Spleen (tissue), 11 donors: ENCODE data around the gene RTTN. TPM values are rescaled to one million over a fixed set of nuclear protein-coding genes. Genes with fewer than 3 reads are reported as not detected.

Source experiments
- DNase-seq: peaks from one replicate; pipeline ENCODE4 v3.0.0-alpha.2; 2020
- H3K27ac ChIP-seq, 8 donors: fragments of 200-600 bp; sonication (generic) in 7 of 8; 1 replicate in 4 of 8; 2 replicates in 4 of 8; pipeline versions ENCODE4 v1.5.0 to v1.8.0; 2016 to 2021; ENCODE audit warnings: inconsistent platforms in 4 of 8, mild to moderate bottlenecking in 4 of 8, moderate library complexity in 1 of 8
- H3K27me3 ChIP-seq, 7 donors: fragments of 200-600 bp; sonication (generic) in 6 of 7; replicated peaks in 1 of 7; 1 replicate in 4 of 7; 2 replicates in 3 of 7; pipeline versions ENCODE4 v1.5.0 to v1.8.0; 2016 to 2021; ENCODE audit warnings: inconsistent platforms in 3 of 7, mild to moderate bottlenecking in 1 of 7
- H3K36me3 ChIP-seq, 6 donors: fragments of 200-600 bp; sonication (generic) in 5 of 6; 1 replicate in 4 of 6; 2 replicates in 2 of 6; pipeline versions ENCODE4 v1.5.0 to v1.8.0; 2016 to 2021; ENCODE audit warnings: inconsistent platforms in 2 of 6
- H3K4me1 ChIP-seq, 6 donors: fragments of 200-600 bp; sonication (generic) in 5 of 6; 1 replicate in 3 of 6; 2 replicates in 3 of 6; pipeline versions ENCODE4 v1.5.0 to v1.8.0; 2016 to 2021; ENCODE audit warnings: inconsistent platforms in 3 of 6
- H3K4me3 ChIP-seq, 8 donors: fragments of 200-600 bp; sonication (generic) in 7 of 8; 1 replicate in 4 of 8; 2 replicates in 4 of 8; pipeline versions ENCODE4 v1.5.0 to v1.8.0; 2016 to 2021; ENCODE audit warnings: inconsistent platforms in 4 of 8, mild to moderate bottlenecking in 4 of 8, moderate library complexity in 2 of 8
- H3K9me3 ChIP-seq, 8 donors: fragments of 200-600 bp; sonication (generic) in 7 of 8; 1 replicate in 4 of 8; 2 replicates in 4 of 8; pipeline versions ENCODE4 v1.5.0 to v1.8.0; 2016 to 2021; ENCODE audit warnings: inconsistent platforms in 4 of 8
- POLR2A ChIP-seq, 3 donors: fragments of 450-650 bp; IDR thresholded peaks; one replicate each; pipeline ENCODE4 v1.5.1; 2017; ENCODE audit warnings: antibody characterized with exemption in 3 of 3, mild to moderate bottlenecking in 1 of 3
- POLR2AphosphoS5 ChIP-seq, 3 donors: sonication (generic); formaldehyde crosslinking; IDR thresholded peaks; one replicate each; pipeline ENCODE4 v1.5.1; 2017; ENCODE audit warnings: antibody characterized with exemption in 3 of 3
- WGBS, 5 donors: extraction: QIAGEN DNeasy Blood & Tissue Kit in 3 of 5; methylation state at CpG; one replicate each; pipeline versions ENCODE4 v1.1.5 to v1.1.7; 2013 to 2018; 5-methylcytosine and 5-hydroxymethylcytosine counted together
- intact Hi-C: fragments of 100-400 bp; cut with DNase I; formaldehyde crosslinking; loops from one replicate; pipeline ENCODE4 v1.15.0; 2023; ENCODE audit warnings: low total_unique reads
- polyA plus RNA-seq, 3 donors: library from polyadenylated mRNA; stranded (reverse); fragments of 200-250 nt; gene quantifications; one replicate each; pipeline ENCODE4 v1.2.1, GENCODE V29; 2013
- total RNA-seq, 7 donors: library from RNA; depleted of rRNA in 3 of 7; stranded (reverse); fragments of >200 nt in 3 of 7; fragmentation: NEBNext Ultra II Directional in 4 of 7; extraction: Animal tissue kit (Norgen Biotek cat#: 25700) in 4 of 7; gene quantifications; one replicate each; pipeline versions ENCODE4 v1.1.0 to v1.2.1, GENCODE V29; 2016 to 2021
- TF ChIP-seq, protein P1 (sequence below), 11 experiments: fragments of 200-600 bp in 7 of 11; fragments of 450-650 bp in 4 of 11; sonication (generic) in 4 of 11; IDR thresholded peaks in 8 of 11; conservative IDR thresholded peaks in 3 of 11; 1 replicate in 7 of 11; 2 replicates in 4 of 11; pipeline versions ENCODE4 v1.4.0 to v1.8.0; 2016 to 2021; ENCODE audit warnings: antibody characterized with exemption in 11 of 11, inconsistent platforms in 4 of 11, mild to moderate bottlenecking in 1 of 11
- donor health status: healthy with polysubstance abuse.
- donor health status: DM: no; HTN: no; CAD: no; lungs with moderate emphysema.
- donor health status: DM: no; HTN: no; CAD: no.
- donor health status: Bipolar disorder and iron deficiency.
- donor health status: healthy.
- donor health status: DM: no; HTN: no; CAD: no.
- donor health status: DM: yes; HTN: yes; CAD: no.

The RTTN gene
- total and polyA plus RNA-seq, 10 donors = 4.0 to 32.3 (median 23.8) TPM

DNA sequence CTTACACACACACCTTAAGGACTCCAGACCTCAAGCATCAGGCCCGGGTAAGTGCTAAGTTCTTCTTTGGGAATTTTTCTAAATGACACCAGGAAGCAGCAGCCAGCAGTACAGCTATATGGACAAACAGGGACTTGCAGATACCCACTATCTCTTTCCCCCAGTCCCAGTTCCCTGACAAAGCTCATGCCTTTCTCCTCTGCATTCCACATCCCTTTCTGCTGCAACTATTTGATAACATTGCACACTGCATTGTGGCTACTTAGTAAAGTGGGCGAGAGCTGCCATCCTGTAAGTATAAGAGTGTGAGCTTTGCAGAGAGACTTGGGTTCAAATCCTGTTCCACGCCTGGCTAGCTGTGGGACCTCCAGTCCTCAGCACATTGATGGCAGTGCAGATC lies 243.8 kb downstream of the RTTN start:
- WGBS, 5 donors = 91 to 98% (median 93%) methylated on average over 3 of the region's 3 CpGs
- Histone ChIP-seq H3K9me3 (no peaks in the 10 kb centered on the region), H3K4me3 (no peak overlapping the region), H3K27ac (no peak overlapping the region), H3K27me3 (no peaks in the 10 kb centered on the region), H3K4me1 (peaks cover 4 to 36% (median 21%) of the 10 kb centered on the region in 6 donors), H3K36me3 (no peaks in the 10 kb centered on the region)
- no peak for TF ChIP-seq POLR2AphosphoS5 (IDR thresholded peaks at IDR 0.05)
- TF ChIP-seq POLR2A (IDR thresholded peaks at IDR 0.05) = no peak
- TF ChIP-seq, protein P1, sequence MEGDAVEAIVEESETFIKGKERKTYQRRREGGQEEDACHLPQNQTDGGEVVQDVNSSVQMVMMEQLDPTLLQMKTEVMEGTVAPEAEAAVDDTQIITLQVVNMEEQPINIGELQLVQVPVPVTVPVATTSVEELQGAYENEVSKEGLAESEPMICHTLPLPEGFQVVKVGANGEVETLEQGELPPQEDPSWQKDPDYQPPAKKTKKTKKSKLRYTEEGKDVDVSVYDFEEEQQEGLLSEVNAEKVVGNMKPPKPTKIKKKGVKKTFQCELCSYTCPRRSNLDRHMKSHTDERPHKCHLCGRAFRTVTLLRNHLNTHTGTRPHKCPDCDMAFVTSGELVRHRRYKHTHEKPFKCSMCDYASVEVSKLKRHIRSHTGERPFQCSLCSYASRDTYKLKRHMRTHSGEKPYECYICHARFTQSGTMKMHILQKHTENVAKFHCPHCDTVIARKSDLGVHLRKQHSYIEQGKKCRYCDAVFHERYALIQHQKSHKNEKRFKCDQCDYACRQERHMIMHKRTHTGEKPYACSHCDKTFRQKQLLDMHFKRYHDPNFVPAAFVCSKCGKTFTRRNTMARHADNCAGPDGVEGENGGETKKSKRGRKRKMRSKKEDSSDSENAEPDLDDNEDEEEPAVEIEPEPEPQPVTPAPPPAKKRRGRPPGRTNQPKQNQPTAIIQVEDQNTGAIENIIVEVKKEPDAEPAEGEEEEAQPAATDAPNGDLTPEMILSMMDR (IDR thresholded peaks at IDR 0.05 in 8 of 11, conservative IDR thresholded peaks at IDR 0.05 in 3 of 11) = no peak
- intact Hi-C loops = no loop called here
- no peak for DNase-seq

- peaks cover 9 to 55% (median 25%) of the 10 kb centered on the region in 6 donors for H3K4me1 ChIP-seq
- no peak overlapping the region for H3K4me3 ChIP-seq
- WGBS, 5 donors = 56 to 77% (median 69%) methylated on average over 5 of the region's 5 CpGs
- no peaks in the 10 kb centered on the region for H3K36me3 ChIP-seq
- TF ChIP-seq, protein P1 (IDR thresholded peaks at IDR 0.05 in 8 of 11, conservative IDR thresholded peaks at IDR 0.05 in 3 of 11) = no peak
- TF ChIP-seq POLR2AphosphoS5 (IDR thresholded peaks at IDR 0.05) (no peak), POLR2A (IDR thresholded peaks at IDR 0.05) (no peak)
- peak overlapping the region in 4 of 8 donors; percentile 58 to 81 (median 66) for H3K27ac ChIP-seq
- H3K27me3 ChIP-seq = no peaks in the 10 kb centered on the region
- no peak for DNase-seq
- H3K9me3 ChIP-seq = no peaks in the 10 kb centered on the region
- intact Hi-C loops = no loop called here
These were observed 247.1 kb downstream of the RTTN start for GRCh38 chr18:69958422-69958821.

- intact Hi-C loops = no loop called here
- H3K4me1 ChIP-seq = peaks cover 9 to 55% (median 25%) of the 10 kb centered on the region in 6 donors
- H3K27ac ChIP-seq = peak overlapping the region in 7 of 8 donors; percentile 39 to 81 (median 64)
- H3K9me3 ChIP-seq = peaks cover 0 to 6% (median 0%) of the 10 kb centered on the region in 8 donors
- no peak for DNase-seq
- no peaks in the 10 kb centered on the region for H3K36me3 ChIP-seq
- no peak overlapping the region for H3K4me3 ChIP-seq
- 76 to 96% (median 92%) methylated on average over 3 of the region's 3 CpGs for WGBS, 5 donors
- H3K27me3 ChIP-seq = no peaks in the 10 kb centered on the region
- TF ChIP-seq, protein P1 (IDR thresholded peaks at IDR 0.05 in 8 of 11, conservative IDR thresholded peaks at IDR 0.05 in 3 of 11) = no peak
- TF ChIP-seq POLR2AphosphoS5 (IDR thresholded peaks at IDR 0.05) (no peak), POLR2A (IDR thresholded peaks at IDR 0.05) (no peak)
These were observed 247.7 kb downstream of the RTTN start for GRCh38 chr18:69957747-69958146.

DNA sequence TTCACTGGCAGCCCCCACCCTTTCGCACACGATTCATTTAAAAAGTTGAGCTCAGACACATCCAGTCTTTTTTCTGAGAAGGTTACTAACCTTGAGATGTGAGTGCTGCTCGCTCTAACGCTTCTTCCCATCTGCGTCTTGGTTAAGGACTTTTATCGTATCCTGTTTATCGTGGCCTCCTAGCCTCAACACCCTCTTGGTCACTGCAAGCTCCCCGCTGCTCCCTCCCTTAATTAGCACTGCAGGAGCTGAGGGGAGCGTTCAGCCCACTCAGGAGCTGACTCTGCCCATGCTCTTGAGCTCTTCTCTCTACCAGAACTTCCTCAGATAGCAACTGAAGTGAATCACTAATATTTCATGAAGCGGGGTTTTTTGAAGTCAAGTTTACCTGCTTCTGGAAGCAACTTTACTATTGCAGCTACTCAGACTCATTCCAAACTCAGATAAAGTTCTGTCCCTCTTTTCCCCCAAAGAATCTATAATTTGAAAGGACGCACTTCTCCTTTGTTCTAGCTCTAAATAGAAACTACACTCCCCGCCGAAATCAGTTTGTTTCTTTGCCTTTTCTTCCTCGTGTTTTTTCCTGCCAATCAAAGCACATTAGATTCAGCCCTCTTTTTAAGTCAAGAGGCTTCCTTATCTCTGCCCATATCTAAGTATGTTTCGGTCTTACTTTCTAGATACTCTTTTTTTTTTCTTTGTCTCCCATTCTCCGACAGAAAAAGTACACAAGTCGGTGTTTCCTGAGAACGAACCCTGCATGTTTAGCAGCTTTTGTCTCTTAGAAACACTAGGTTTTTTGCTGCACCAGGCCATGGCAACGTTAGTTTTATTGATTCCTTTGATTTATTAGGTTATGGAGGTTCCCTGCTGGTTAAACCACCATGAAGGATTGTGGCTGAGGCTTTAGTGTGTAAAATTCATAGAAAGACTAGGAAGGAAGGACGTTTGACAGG lies 248.5 kb downstream of the RTTN start:
- peak in 2 of 3 donors; percentile 24 to 36 for TF ChIP-seq POLR2AphosphoS5 (IDR thresholded peaks at IDR 0.05)
- no peak for TF ChIP-seq POLR2A (IDR thresholded peaks at IDR 0.05)
- TF ChIP-seq, protein P1 (IDR thresholded peaks at IDR 0.05 in 8 of 11, conservative IDR thresholded peaks at IDR 0.05 in 3 of 11) = no peak
- Histone ChIP-seq H3K36me3 (no peaks in the 10 kb centered on the region), H3K4me1 (peaks cover 9 to 55% (median 25%) of the 10 kb centered on the region in 6 donors), H3K9me3 (peaks cover 0 to 7% (median 0%) of the 10 kb centered on the region in 8 donors), H3K27me3 (no peaks in the 10 kb centered on the region), H3K27ac (peak overlapping the region; percentile 39 to 81 (median 66)), H3K4me3 (peak overlapping the region in 7 of 8 donors; percentile 16 to 61 (median 18))
- no peak for DNase-seq
- intact Hi-C loops = no loop called here
- 42 to 56% (median 54%) methylated on average over 20 of the region's 20 CpGs for WGBS, 5 donors
